GM12865 (cell line): Measurements from ENCODE around the gene CSMD2.
A peak's percentile ranks its signal among the peaks of the same experiment; 100 is the strongest.

Experiments used
- DNase-seq: peaks from one replicate; pipeline ENCODE4 v3.0.0; 2010; ENCODE audit warnings: low read depth
- H3K4me3 ChIP-seq: 2 replicates; pipeline ENCODE4 v1.5.1; 2011; ENCODE audit warnings: mild to moderate bottlenecking, low read depth, low read length, control low read depth
- TF ChIP-seq, protein P1 (sequence below): IDR thresholded peaks from 2 replicates; pipeline ENCODE4 v1.5.1; 2011; ENCODE audit warnings: low read length, control low read depth, low read depth, inconsistent platforms; ENCODE audit not compliant: insufficient read depth; ENCODE audit errors: missing control alignments

Gene CSMD2

DNA sequence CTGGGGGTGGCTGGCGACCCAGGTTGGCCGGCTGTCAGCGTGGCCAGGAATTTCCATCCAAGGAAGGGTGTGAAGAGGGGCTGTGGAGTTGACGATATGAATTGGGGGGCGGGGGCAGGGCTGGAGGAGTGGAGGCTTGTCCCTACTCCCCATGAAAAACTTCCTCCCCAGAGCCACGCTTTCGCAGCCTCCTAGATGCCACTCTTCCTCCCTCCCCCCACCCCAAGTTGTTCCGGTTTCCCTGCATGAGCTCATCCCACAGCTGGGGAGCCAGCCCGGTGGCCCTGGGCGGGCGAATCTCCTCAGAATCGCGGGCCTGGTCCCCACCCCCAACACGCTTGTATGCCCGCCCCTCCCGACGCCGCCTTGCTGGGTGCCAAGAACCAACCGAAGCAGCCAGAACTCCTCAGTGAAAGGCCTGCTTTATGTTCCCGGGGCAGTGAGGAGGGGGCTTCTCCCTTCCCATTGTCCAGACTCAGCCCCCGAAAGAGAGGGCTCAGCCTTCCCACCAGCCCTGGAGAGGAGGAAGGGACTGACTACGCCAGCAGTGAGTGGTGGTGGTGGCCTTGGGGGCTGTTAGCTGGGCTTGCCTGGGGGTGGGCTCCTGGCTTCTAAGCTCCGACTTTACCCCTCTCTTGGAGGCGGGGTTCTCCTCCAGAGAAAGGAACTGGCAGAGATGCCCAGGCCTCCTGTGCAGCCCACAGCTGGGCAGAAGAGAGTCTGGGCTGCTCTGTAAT is 1.8 kb upstream of the CSMD2 start:
- TF ChIP-seq, protein P1, sequence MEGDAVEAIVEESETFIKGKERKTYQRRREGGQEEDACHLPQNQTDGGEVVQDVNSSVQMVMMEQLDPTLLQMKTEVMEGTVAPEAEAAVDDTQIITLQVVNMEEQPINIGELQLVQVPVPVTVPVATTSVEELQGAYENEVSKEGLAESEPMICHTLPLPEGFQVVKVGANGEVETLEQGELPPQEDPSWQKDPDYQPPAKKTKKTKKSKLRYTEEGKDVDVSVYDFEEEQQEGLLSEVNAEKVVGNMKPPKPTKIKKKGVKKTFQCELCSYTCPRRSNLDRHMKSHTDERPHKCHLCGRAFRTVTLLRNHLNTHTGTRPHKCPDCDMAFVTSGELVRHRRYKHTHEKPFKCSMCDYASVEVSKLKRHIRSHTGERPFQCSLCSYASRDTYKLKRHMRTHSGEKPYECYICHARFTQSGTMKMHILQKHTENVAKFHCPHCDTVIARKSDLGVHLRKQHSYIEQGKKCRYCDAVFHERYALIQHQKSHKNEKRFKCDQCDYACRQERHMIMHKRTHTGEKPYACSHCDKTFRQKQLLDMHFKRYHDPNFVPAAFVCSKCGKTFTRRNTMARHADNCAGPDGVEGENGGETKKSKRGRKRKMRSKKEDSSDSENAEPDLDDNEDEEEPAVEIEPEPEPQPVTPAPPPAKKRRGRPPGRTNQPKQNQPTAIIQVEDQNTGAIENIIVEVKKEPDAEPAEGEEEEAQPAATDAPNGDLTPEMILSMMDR = no peak
- DNase-seq = no peak
- no peak overlapping the region for H3K4me3 ChIP-seq

DNA sequence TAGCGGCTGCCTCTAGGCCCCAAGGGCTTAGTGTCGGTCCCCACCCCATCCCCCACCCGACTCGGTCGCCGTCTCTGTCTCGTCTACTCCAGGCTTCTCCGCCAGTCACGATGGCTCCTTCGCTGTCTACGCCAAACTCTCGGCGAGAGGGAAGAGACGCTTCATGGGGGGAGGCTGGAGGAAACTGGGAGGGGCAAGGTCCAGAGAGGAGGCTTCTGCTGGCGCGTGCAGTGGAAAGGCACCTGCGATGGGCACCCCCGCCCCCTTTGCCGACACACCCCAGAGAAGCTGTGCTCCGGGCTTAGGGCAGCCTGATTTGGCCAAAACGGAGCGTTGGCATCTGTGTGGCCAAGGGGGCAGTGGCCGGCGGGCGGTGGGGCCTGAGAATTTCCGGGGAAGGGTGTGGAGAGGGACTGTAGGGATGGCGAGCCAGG is 1.2 kb upstream of the CSMD2 start:
- H3K4me3 ChIP-seq = no peak overlapping the region

DNA sequence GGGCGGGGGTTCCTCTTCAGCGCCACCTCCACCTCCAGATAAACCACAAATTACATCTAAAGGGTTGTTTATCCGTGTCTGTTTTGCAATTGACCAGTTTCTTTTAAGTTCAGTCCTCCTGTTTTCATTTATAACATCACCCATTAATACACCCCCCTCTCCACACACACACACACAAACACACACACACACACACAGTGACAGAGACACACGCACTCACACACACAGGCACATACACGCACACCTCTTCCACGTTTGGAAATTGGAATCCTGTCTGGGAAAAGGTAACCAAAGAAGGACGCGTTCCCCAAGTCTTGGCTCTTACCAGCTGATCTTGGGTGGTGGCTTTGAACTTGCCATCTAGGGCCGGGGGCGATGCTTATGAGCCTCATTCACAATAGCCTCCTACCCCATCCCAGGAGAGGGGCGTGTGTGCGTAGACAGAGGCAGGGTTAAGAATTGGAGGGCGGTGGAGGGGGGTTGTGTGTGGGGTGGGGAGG is 442 bp upstream of the CSMD2 start:
- no peak for DNase-seq
- TF ChIP-seq, protein P1 = no peak

More for the DNA sequence above, 1.2 kb upstream of the CSMD2 start:
- DNase-seq = no peak
- TF ChIP-seq, protein P1 = no peak

DNA sequence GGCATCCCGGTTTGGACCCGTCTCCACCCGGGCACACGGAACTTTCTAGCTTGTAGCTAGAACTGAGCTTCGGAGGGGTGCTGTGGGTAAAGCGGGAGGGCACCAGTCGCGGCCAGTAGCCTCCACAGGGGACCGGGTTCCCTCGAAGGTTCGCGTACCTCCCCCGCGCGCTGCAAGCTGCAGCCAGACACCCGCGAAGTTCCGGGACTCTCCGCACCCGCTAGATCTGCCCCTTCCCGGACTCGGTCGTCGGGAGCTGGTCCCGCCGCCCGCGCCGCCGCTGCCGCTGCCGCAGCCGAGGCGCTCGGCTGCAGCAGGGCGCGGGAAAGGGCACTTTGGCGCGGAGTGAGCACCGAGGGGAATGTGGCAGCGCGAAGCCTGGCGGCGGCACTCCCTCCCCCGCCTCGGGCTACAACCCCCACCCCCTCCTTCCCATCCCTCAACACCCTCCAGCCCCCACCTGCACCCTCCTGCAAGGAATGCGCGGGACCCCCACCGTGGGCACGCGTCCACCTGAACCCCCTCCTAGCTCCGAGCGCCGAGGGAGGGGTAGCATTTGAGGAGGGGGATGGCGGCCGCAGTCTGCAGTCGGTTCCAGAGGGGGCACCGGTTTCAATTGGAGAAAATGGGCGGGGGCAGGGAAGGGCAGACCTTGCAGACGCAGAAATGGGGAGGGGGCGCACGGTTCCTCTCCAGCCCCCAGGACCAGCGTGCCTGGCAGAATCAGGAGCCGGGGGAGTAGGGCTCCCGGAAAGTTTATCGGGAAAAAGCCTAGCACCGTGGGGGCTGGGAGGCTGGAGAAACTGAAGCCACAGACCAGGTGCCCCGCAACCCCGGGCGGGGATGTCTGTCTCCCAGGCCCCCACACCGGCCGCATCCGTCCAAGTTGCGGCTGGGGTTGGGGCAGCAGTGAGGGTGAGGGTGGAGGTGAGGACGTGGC is 968 bp downstream of the CSMD2 start:
- TF ChIP-seq, protein P1 = no peak
- H3K4me3 ChIP-seq = peak overlapping the region; percentile 47
- DNase-seq = no peak

More for the DNA sequence above, 442 bp upstream of the CSMD2 start:
- H3K4me3 ChIP-seq = no peak overlapping the region

DNA sequence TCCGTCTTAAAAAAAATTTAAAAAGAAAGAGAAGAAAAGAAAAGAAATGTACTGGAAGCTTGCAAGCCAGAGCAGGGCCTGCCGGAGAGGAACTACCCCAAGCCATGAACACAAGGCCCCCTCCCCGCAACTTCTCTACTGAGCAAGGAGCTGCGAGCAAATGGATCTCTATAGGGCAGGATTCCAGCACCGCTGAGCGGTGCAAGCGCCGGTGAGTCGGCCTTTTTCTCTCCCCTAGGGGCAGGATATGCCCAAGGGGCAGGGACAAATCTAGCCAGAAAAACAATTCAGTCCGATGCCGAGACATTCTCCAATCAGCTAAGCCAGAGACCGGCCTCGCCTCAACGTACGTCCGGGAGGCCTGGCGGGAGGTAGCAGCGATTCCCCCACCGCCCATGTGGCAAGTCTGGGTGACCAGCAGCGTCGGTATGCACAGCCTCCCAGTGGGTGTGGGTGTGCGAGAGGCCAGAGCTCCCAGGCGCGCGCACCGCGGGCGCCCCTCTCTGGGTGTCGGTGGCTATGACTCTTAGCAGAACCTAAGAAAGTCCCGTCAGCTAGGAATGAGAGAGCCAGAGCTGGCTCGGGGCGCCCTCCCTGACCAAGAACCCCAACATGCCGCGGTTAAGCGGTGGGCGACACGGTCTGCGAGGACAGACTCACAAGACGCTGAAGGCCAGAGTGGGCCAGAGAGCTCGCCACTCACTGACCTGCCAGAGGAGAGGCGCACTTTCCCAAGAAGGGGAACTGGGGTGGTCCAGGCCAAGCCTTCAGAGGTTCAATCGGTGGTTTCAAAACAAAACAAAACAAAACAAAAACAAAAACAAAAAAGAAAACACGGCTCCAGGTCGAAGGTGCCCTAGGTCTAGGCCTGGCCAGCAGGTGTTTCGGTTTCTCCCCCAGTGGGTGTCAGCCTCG is 1.9 kb downstream of the CSMD2 start:
- peak; percentile 64 for DNase-seq
- H3K4me3 ChIP-seq = peak overlapping the region; percentile 47
- TF ChIP-seq, protein P1 = peak; percentile 69

DNA sequence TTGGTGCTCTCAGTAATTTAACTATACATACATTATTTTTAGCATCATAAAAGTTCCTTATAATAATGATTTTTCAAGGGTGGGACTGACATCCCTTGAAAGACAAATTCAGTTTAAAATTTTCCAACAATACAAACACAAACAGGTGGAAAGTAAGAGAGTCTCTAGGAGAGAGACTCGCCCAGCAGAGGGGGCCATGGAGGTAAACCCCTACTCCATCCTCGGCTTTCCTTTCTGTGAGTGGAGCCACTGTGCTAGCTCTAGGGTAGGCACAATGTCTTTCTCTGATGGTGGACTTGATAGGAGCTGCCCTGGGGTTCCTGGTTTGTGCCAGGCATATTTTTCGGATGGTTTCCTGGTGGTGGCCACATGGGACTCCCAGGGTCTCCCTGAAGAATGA is 8.3 kb downstream of the CSMD2 start:
- DNase-seq = no peak
- TF ChIP-seq, protein P1 = no peak
- H3K4me3 ChIP-seq = no peak overlapping the region
